ENCODE data around the gene COPS4.

GRCh38 chr4:83013420-83013867 is 21.5 kb upstream of the COPS4 start:
- no peak for TF ChIP-seq CTCF (IDR thresholded peaks at IDR 0.05)
- no peak for TF ChIP-seq ZFX (IDR thresholded peaks at IDR 0.05; ENCODE audit: borderline replicate concordance)
